ENCODE results near the gene PRR23A.

DNA sequence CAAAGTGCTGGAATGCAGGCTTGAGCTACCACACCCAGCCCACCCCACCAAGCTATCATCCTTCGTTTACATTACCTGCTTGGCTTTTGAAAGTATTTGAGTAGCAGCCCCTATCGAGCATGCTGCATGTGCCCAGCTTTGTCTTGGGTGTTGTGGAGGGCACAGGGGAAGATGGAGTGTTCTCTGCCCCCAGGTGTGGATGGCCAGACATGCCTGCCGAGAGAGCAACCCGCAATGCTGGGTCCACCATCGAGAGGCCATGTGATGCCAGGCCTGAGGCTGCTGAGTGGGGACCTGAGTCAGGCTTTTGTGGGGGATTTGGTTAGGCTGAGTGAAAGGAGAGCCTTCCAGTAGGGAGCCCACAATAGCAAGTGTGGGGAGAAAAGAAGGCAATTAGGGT, 33.1 kb downstream of the PRR23A start:
- no peak for TF ChIP-seq CTCF (conservative IDR thresholded peaks at IDR 0.05; ENCODE audit: low read depth, low read length)
- TF ChIP-seq USF2 (IDR thresholded peaks at IDR 0.05; ENCODE audit: low read depth, low read length): no peak
